GM19468 (cell line): ENCODE measurements around the gene GK.
A peak's percentile ranks its signal among the peaks of the same experiment; 100 is the strongest.
"Not testable (repeated sequence)": the region's sequence is repeated elsewhere in the genome, so short reads cannot be mapped to it uniquely, and the experiment has no call there.

Experiments used
- ATAC-seq: cut with Tn5 transposase; IDR thresholded peaks from one replicate; pipeline ENCODE4 v1.9.1; 2021; ENCODE audit warnings: mild to moderate bottlenecking, moderate library complexity, moderate number of reproducible peaks; ENCODE audit not compliant: unreplicated experiment; ENCODE audit errors: extremely low read depth

The GK gene

DNA sequence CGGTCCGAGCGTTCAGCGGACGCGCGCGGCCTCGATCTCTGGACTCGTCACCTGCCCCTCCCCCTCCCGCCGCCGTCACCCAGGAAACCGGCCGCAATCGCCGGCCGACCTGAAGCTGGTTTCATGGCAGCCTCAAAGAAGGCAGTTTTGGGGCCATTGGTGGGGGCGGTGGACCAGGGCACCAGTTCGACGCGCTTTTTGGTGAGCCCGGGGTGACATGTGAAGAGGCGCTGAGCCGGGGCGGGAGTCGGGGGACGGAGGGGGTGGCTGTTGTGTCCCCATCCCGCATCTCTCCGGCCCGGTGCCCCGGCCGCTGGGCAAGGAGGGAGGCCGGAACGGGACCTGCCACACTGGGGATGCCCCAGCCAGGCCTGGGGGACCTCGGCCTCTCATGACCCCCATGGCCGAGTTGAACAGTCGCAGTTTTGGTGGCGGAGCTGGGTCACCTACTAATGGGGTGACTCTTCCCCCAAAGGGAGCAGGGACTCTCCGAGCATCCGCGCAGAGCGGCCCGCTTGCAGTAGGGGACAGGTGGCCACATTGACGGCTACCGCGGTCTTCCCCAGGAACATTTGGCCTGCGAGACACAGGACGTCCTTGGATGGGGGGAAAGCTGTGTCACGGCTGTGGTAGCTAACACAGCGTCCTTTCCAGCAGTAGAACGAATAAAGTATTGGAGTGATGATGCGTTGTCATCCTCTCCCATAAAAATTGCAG lies at the start of gene GK:
Gene GK, plus strand, starts transcription at position 9 of the 717 bp plus-strand sequence. Its CDS starts 115 bp downstream, at position 124.
- peak; percentile 51 for ATAC-seq

DNA sequence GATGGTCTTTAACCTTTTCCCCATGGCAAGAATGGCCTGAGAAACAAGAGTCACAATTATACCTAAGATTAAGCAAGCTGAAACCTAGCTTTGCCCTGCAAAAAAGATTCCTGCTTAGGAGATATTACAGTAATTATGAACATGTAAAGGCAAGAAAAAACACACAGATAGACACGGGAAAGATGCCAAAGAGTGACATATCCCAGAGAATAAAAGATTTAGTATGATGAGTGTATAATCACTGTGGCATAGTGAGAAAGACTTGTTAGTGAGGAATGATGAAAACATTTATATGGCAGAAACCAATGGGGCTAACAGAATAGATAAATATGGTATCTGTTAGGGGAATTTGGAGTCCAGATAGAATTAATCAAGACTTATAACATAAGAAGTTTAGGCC lies 46.1 kb upstream of the GK start:
- ATAC-seq = no peak

DNA sequence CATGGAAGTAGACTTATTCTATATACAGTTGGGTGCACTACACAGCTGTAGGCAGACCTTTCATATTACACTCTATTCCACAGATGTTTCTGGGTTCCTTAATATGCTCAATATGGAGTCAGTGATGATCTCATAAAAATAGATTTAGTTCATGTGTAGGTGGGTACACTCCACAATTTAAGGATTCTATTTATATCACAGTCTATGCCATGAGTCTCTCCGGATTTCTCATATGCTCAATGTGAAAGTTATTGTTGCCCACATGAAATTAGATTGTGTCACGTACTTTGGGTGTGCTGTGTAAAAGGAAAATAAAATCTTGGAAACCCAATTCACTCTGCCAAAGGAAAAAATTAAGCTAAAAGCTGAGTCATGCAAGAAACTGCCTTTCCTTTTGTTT lies 43.2 kb upstream of the GK start:
- no peak for ATAC-seq

DNA sequence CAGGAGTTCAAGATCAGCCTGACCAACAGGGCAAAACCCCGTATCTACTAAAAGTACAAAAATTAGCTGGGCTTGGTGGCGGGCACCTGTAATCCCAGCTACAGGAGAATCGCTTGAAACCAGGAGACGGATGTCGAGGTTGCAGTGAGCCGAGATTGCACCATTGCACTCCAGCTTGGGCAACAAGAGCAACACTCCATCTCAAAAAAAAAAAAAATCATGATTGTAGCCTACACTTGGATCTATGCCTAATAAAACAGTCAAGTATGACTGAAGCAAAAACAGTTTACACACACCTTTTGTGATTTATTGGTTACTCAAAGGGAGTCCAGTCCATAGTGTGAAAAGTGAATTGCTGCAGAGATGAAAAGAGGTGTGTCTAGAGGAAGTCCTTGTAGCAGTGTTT lies 41.0 kb upstream of the GK start:
- ATAC-seq = no peak

DNA sequence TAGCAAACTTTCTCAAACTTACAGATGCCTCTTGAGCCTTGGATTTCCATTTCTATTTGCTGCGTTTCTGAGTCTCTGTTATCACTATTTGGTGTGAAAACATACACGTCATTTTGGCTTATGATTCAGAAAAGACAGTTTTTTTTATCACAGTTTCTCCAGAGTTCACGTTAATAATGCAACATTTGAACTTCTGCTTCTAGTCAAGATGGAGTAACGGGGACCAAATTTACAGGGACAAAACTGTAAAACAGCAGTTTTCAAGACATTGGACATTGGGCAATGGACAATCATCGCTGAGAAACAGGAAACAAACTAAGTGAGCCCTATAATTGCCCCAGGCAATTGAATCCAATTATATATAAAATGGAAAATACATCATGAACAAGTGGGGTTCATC lies 39.5 kb upstream of the GK start:
- no peak for ATAC-seq

DNA sequence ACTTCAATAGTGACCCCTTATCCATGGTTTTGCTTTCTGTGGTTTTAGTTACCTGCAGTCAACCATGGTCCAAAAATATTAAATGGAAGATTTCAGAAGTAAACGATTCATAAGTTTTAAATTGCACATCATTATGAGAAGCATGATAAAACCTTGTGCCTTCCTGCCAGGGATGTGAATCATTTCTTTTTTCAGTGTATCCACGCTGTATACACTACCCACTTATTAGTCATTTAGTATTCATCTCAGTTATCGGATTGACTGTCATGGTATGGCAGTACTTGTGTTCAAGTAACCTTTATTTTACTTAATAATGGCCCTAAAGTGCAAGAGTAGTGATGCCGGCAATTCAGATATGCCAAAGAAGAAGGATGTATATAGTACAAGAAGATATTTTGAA lies 38.0 kb upstream of the GK start:
- ATAC-seq = no peak

DNA sequence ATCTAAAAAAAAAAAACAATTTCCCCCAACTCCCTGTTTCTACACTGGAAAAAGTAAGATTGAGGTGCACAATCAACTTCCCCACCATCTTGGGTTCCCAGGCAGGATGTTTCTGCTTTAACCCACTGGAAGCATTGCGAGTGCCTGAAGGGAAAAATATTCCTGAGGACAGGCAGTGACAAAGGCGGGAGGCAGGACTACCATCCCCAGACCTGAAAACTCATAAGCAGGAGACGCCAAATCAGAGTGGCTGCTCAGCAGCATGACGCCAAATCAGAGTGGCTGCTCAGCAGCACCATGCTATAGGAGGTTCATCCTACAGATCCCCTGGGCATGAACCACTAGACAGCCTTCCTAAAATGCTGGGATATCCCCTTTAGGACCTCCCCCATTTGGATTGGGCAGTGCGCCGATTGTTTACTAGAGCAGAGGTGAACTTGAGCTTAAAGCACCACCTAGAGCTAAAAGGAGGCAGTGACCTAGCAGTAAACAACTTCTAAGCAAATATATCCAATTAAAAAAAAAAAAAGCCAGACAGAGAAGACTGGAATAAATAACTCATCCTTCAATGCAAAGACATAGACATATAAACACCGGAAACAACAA lies 35.0 kb upstream of the GK start:
- no peak for ATAC-seq

DNA sequence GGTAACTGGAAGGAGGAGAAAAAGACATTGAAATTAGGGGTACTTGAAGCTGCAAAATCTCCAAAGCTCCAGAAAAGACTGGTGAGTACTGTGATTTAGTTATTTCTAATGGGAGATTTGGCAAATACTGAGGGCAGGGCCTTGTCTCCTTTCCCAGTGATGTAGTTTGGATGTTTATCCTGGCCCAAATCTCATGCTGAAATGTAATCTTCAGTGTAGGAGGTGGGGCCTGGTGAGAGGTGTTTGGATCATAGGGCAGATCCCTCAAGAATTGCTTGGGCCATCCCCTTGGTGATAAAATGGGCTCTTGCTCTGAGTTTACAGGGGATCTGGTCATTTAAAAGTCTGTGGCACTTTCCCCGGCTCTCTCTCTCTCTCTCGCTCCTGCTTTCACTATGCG lies 33.1 kb upstream of the GK start:
- no peak for ATAC-seq

DNA sequence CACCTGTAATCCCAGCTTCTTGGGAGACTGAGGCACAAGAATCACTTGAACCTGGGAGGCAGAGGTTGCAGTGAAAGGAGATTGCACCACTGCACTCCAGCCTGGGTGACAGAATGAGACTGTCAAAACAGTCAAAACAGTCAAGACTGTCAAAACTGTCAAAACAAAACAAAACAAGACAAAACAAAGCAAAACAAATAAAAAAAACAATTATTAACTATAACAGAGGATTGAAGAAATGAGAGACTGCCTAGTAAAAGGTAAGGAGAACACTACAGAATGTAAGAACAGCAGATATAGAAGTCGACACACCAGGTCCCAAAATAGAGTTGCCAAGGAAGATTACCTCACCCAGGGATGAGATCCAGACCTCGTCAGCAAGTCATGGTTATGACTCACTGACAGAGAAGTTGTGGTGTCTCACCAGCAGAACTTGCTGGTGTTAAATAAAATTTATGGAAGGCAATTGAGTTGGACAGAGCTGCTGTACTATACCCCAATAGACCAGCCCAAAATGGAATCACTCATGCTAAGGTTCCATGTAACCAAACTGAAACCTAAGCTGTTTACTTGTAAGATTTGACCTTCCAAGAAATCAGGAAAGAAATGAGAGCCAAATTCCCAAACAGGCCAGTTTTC lies 32.1 kb upstream of the GK start:
- no peak for ATAC-seq

DNA sequence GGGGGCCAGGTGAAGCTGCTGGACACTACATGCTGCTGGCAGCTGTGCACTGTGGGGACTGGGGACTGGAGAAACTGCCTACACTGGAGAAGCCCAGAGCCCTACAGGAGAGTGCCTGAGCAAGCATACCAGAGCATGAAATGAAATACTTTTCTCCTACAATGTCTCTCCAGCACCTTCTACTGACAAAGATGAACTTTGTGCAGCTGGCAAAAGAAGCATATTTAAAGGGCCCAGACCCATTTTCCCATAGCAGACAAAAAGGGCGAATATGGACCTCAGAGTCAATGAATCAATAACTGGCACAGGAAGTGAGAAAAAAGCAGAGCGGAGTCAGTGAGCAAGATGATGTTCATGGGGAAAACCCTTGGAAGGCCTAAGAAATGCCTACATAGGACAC lies 30.9 kb upstream of the GK start:
- ATAC-seq = no peak

DNA sequence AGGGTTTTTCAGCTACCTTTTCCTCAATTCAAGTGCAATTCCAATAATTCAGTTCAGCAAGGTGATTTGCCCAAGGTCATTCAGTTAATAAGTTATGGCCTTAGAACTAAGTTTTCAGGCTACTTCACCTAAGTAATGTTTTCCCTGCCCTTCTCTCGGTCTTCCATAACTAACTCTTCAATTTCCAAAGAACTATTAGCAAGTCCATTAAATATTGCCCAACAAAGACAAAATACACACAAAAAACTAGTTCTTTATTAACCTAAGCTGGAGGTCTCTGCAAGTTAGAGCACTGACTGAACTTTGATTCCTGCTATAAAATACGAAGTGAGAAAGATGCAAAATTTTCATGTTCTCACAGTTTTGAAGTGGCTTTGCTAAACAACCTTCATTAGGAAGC lies 26.8 kb upstream of the GK start:
- no peak for ATAC-seq

DNA sequence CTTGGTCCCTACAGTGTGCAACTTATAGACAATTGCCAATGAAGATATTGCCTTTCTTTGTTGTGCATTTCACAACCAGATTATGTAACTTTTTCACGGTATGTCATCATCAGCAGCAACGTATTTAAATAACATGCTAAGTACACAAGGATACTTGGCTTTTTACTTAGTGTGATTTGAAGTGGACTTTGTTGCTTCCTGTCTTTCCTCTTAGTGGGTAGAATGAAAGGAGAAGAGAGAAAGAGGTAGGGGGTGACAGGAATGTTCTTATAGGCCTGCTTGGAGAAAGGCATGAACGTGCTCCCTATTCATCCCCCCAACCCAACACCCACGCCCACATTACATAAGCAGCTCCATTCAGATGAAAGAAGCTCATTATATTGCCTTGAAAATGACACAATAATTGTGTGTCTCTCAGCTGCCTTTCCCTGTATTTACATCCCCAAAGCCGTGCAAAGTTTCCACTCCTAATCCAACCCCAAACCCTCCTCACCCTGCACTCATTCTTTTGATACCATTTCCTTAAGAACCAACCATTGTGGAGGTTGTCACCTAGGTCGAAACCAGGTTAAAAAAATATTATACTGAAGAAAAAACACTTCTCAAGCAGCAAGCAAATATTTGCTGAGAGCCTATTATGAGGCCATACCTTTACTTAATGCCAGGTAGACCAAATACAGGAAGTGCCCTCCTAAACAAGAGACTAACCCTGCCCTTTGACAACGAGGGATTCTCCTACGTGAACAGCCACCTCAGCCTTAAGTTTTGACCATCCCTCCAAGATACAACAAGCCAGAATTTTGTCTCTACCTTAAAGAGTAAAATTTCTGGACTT lies 25.2 kb upstream of the GK start:
- ATAC-seq = no peak

DNA sequence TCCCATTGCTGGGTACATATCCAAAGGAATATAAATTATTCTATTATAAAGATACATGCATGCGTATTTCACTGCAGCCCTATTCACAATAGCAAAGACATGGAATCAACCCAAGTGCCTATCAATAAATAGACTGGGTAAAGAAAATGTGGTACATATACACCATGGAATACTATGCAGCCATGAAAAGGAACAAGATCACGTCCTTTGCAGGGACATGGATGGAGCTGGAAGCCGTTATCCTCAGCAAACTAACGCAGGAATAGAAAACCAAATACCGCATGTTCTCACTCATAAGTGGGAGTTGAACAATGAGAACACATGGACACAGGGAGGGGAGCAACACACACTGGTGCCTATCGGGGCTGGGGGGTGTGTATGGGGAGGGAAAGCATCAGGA lies 19.2 kb upstream of the GK start:
- ATAC-seq = not testable (repeated sequence)

DNA sequence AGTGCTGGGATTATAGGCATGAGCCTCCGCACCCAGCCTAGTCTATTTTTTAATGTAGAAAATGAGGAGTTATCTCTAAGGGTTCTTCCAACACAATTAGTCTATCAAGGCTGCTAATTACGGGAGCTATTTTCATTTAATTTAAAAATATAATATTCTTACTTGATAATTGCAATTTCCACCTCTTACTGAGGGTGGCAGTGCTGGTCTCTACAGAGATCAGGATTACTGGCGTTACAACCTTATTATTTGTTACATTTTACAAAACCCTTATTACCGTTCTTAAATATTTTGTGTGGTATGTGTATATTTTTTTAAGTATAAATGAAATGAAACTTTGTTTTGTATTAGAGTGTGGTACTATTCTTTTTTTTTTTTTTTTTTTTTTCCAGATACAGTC lies 17.6 kb upstream of the GK start:
- ATAC-seq = no peak

DNA sequence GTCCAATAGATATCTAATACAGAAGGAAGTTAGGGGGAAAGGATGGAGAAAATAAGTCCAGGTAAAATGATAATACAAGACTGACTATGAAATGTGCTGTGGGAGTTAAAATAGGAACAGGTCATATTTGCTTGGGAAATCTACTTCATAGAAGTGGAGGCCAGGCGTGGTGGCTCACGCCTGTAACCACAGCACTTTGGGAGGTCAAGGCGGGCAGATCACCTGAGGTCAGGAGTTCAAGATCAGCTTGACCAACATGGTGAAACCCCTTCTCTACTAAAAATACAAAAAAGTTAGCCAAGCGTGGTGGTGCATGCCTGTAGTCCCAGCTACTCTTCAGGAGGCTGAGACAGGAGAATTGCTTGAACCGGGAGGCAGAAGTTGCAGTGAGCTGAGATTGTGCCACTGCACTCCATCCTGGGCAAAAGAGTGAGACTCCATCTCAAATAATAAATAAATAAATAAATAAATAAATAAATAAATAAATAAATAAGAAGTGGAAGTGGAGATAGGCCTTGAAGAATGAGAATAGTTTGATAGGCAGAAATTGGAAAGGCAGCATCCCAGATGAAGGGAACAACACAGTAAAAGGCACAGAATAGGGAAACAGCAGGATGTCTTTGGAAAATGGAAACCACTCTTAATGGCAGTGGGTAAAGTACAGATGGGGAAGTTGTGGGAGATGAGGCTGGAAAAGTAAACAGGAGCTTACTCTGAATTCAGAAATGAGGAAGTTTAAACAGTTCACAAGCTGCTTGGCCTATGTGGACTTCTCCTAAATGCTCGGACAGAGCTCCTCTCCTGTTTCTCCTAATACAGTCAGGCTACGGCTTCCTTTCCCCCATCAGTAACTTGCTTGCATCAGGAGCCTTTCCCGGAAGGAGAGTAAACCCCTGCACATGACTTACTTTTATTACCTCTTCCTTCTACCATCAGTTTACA lies 15.1 kb upstream of the GK start:
- ATAC-seq = no peak

DNA sequence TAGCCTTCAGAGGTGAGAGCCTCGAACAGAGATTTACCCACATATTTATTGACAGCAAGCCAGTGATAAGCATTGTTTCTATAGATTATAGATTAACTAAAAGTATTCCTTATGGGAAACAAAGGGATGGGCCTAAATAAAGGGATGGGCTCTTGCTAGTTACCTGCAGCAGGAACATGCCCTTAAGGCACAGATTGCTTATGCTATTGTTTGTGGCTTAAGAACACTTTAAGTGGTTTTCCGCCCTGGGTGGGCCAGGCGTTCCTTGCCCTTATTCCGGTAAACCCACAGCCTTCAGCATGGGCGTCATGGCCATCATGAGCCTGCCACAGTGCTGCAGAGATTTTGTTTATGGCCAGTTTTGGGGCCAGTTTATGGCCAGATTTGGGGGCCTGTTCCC lies 13.5 kb upstream of the GK start:
- not testable (repeated sequence) for ATAC-seq

DNA sequence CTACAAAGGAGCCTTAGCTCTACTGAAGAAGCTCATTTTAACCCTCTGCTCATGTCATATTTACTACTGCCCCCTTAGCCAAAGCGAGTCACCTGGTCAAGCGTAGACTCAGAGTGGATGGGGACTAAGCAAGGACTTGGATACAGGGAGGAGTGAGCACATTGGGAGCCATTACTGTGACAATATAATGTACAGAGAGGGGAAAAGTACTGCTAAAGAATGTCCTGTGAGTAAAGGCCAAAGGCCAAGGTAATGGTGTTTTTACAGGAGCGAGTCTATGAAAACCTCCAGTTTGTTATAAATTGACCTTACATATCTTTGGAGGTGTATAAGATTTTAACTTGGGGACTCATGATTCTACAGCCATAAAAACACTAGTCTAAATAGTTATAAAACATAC lies 10.6 kb upstream of the GK start:
- no peak for ATAC-seq

DNA sequence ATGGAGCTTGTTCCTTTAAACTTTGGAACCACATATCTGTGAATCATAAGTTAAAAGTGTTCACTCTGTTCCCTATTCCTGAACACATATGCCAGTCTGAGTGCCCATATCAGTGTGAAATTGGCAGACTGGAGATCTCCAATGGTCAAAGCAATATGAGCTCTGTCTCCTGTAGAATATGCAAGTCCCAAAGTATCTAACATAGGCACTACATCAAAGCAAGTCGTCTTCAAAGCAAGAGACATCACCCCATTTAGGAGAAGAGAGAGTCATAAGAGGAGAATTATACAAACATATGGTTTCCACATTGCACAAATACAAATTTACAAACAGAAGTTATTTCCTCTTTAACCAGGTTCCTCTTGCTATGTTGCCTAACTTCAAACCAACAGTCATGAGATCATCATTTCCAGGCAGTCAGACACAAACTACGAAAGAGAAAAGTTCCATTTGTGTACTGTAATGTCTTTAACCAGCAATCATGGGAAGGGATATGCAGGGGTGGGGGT lies 9.9 kb upstream of the GK start:
- ATAC-seq = no peak

DNA sequence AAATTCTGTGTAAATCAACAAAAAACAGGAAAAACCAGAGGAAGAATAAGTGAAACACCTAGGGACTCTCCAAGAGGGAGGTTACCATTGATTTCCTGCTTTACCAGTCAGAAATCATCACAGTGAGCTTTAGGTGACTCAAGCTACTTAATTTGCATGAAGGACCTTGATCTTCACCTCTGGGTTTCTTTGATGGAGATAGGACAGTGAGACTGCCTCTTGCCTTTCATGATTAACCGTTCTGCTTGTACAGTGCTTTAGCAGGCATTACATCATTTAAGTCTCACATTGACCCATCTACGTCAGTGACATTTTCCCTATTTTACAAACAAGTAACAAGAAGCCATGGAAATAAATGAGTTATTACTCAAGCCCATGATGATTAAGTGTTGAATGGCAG lies 3.4 kb upstream of the GK start:
- ATAC-seq = no peak
